A673 (cell line): Measurements from ENCODE around the gene CABLES2. TPM values are rescaled to one million over a fixed set of nuclear protein-coding genes. Genes with fewer than 3 reads are reported as not detected.

Experiments
- BruUV-seq: library from RNA; stranded (reverse); fragments of 400-500 nt; replicated peaks from 2 replicates; lab custom pipeline; 2021; lab: Mats Ljungman, UMichigan
- CTCF ChIA-PET: fragments of 300-600 bp; sonication (Branson Sonifier 250); formaldehyde crosslinking; loops from one replicate; lab custom pipeline; 2022; ENCODE audit warnings: antibody characterized with exemption; lab: Charles Lee
- POLR2A ChIA-PET: fragments of 300-600 bp; sonication (Branson Sonifier 250); formaldehyde crosslinking; loops from one replicate; lab custom pipeline; 2022; ENCODE audit warnings: antibody characterized with exemption; ENCODE audit not compliant: low non-redundant PET; lab: Charles Lee
- DNase-seq: peaks from one replicate; pipeline ENCODE4 v3.0.0-alpha.2; 2015; ENCODE audit warnings: low spot score
- H3K27ac ChIP-seq: fragments of 200-600 bp; sonication (generic); 2 replicates; pipeline ENCODE4 v1.5.1; 2016; ENCODE audit warnings: mixed run types, low read depth, mild to moderate bottlenecking, mixed read lengths, antibody characterized with exemption, low read length; ENCODE audit not compliant: poor library complexity, severe bottlenecking
- H3K27me3 ChIP-seq: fragments of 200-600 bp; sonication (generic); replicated peaks from 2 replicates; pipeline ENCODE4 v1.6.1; 2017; ENCODE audit warnings: mixed run types, low read depth, mild to moderate bottlenecking, mixed read lengths, antibody characterized with exemption, low read length; ENCODE audit not compliant: insufficient read depth, poor library complexity
- H3K36me3 ChIP-seq: fragments of 200-600 bp; sonication (generic); 2 replicates; pipeline ENCODE4 v1.6.1; 2016; ENCODE audit warnings: mixed run types, mild to moderate bottlenecking, mixed read lengths, antibody characterized with exemption, low read length; ENCODE audit not compliant: insufficient read depth, poor library complexity, severe bottlenecking
- H3K4me1 ChIP-seq: fragments of 200-600 bp; sonication (generic); 2 replicates; pipeline ENCODE4 v1.6.1; 2017; ENCODE audit warnings: mixed run types, mild to moderate bottlenecking, mixed read lengths, antibody characterized with exemption, low read length; ENCODE audit not compliant: insufficient read depth, poor library complexity, severe bottlenecking
- H3K4me3 ChIP-seq: fragments of 200-600 bp; sonication (generic); 2 replicates; pipeline ENCODE4 v1.5.1; 2016; ENCODE audit warnings: low read depth, mixed run types, mild to moderate bottlenecking, mixed read lengths, low read length; ENCODE audit not compliant: poor library complexity, severe bottlenecking
- H3K9me3 ChIP-seq: fragments of 200-600 bp; sonication (generic); 2 replicates; pipeline ENCODE4 v1.6.1; 2016; ENCODE audit warnings: mixed run types, low read depth, mild to moderate bottlenecking, mixed read lengths, antibody characterized with exemption, low read length; ENCODE audit not compliant: poor library complexity, severe bottlenecking
- CTCF ChIP-seq: fragments of 300-800, 200-600 bp; sonication (generic); conservative IDR thresholded peaks from 2 replicates; pipeline ENCODE4 v1.5.1; 2017; ENCODE audit warnings: low read depth, mild to moderate bottlenecking, antibody characterized with exemption, low read length, moderate library complexity, mixed read lengths
- EZH2 ChIP-seq: fragments of 200-600 bp; sonication (generic); IDR thresholded peaks from 2 replicates; pipeline ENCODE4 v1.6.1; 2017; ENCODE audit warnings: borderline replicate concordance, low read depth, mild to moderate bottlenecking, mixed read lengths, antibody characterized with exemption, low read length; ENCODE audit not compliant: poor library complexity, severe bottlenecking
- intact Hi-C: fragments of 100-400 bp; cut with micrococcal nuclease; formaldehyde crosslinking; loops from one replicate; pipeline ENCODE4 v1.10.0; 2022; ENCODE audit not compliant: unreplicated experiment
- total RNA-seq: library from RNA; stranded (reverse); gene quantifications from 2 replicates; pipeline ENCODE4 v1.2.3, GENCODE V29; 2021

CABLES2 gene
- total RNA-seq, 1 experiment from 2014 or later = 11.8 TPM

GRCh38 chr20:62381202-62381797, 25.8 kb downstream of the CABLES2 start:
- TF ChIP-seq EZH2 = no peak
- no peak for DNase-seq
- Histone ChIP-seq H3K27me3 (no peaks in the 10 kb centered on the region), H3K27ac (no peak overlapping the region), H3K36me3 (peaks cover 11% of the 10 kb centered on the region), H3K4me1 (peaks cover 14% of the 10 kb centered on the region), H3K4me3 (no peak overlapping the region), H3K9me3 (no peaks in the 10 kb centered on the region)
- BruUV-seq = no TSS peak
- ChIA-PET POLR2A (interaction anchor here (0.5 kb wide), 1 partner anchor 1179 kb away, joined by 7 read pairs; no protein-coding TSS in a partner anchor), CTCF (no interaction called here)
- intact Hi-C loops = no loop called here

- intact Hi-C loops = no loop called here
- no peak for DNase-seq
- H3K4me3 ChIP-seq = no peak overlapping the region
- peaks cover 11% of the 10 kb centered on the region for H3K36me3 ChIP-seq
- POLR2A ChIA-PET = no interaction called here
- no peaks in the 10 kb centered on the region for H3K9me3 ChIP-seq
- no TSS peak for BruUV-seq
- CTCF ChIA-PET = no interaction called here
- TF ChIP-seq CTCF (no peak), EZH2 (no peak)
- H3K4me1 ChIP-seq = peaks cover 9% of the 10 kb centered on the region
- H3K27ac ChIP-seq = peak overlapping the region; percentile 46
- no peaks in the 10 kb centered on the region for H3K27me3 ChIP-seq
Measured at GRCh38 chr20:62378215-62378614, 28.9 kb downstream of the CABLES2 start.

- intact Hi-C loops = no loop called here
- Histone ChIP-seq H3K36me3 (peaks cover 11% of the 10 kb centered on the region), H3K4me3 (no peak overlapping the region), H3K27me3 (no peaks in the 10 kb centered on the region), H3K27ac (peak overlapping the region; percentile 46), H3K9me3 (no peaks in the 10 kb centered on the region), H3K4me1 (peaks cover 9% of the 10 kb centered on the region)
- CTCF ChIA-PET = no interaction called here
- TF ChIP-seq CTCF (no peak), EZH2 (no peak)
- DNase-seq = no peak
- BruUV-seq = no TSS peak
- POLR2A ChIA-PET = no interaction called here
Measured at GRCh38 chr20:62377615-62378178, 29.4 kb downstream of the CABLES2 start.

GRCh38 chr20:62377064-62377461, 30.0 kb downstream of the CABLES2 start:
- H3K36me3 ChIP-seq = peaks cover 7% of the 10 kb centered on the region
- no peaks in the 10 kb centered on the region for H3K27me3 ChIP-seq
- POLR2A ChIA-PET = no interaction called here
- BruUV-seq = no TSS peak
- peak overlapping the region; percentile 46 for H3K27ac ChIP-seq
- no peak for DNase-seq
- H3K9me3 ChIP-seq = no peaks in the 10 kb centered on the region
- intact Hi-C loops = no loop called here
- TF ChIP-seq CTCF (no peak), EZH2 (no peak)
- peaks cover 9% of the 10 kb centered on the region for H3K4me1 ChIP-seq
- no peak overlapping the region for H3K4me3 ChIP-seq
- CTCF ChIA-PET = no interaction called here
